GM23338 (cell line): Measurements from ENCODE around the gene NABP1. TPM values are rescaled to one million over a fixed set of nuclear protein-coding genes. Genes with fewer than 3 reads are reported as not detected.

ENCODE experiments used
- ATAC-seq: fragments of 200-7000 bp; cut with Tn5 transposase; 3 replicates; pipeline ENCODE4 v1.9.1; 2020
- DNase-seq: peaks from one replicate; pipeline ENCODE4 v3.0.0-alpha.2; 2015; ENCODE audit warnings: low spot score
- H2AFZ ChIP-seq: fragments of 200-600 bp; sonication (generic); 2 replicates; pipeline ENCODE4 v1.8.0; 2016; ENCODE audit warnings: antibody characterized with exemption, mild to moderate bottlenecking, moderate library complexity
- H3F3A ChIP-seq: fragments of 200-600 bp; sonication (generic); replicated peaks from 2 replicates; pipeline ENCODE4 v1.8.0; 2017; ENCODE audit warnings: antibody characterized with exemption, mixed run types, low read depth
- H3K27ac ChIP-seq: fragments of 200-600 bp; sonication (generic); 2 replicates; pipeline ENCODE4 v1.6.1; 2016; ENCODE audit warnings: low read depth
- H3K27me3 ChIP-seq: fragments of 200-600 bp; sonication (generic); 2 replicates; pipeline ENCODE4 v1.8.0; 2016; ENCODE audit warnings: mild to moderate bottlenecking, mixed run types, moderate library complexity; ENCODE audit not compliant: insufficient read depth
- H3K36me3 ChIP-seq: fragments of 200-600 bp; sonication (generic); 2 replicates; pipeline ENCODE4 v1.8.0; 2016; ENCODE audit warnings: mild to moderate bottlenecking; ENCODE audit not compliant: insufficient read depth
- H3K4me1 ChIP-seq: fragments of 200-600 bp; sonication (generic); 2 replicates; pipeline ENCODE4 v1.8.0; 2016; ENCODE audit warnings: mild to moderate bottlenecking, moderate library complexity; ENCODE audit not compliant: insufficient read depth
- H3K4me2 ChIP-seq: fragments of 200-600 bp; sonication (generic); 2 replicates; pipeline ENCODE4 v1.7.1; 2017; ENCODE audit warnings: mixed run types
- H3K4me3 ChIP-seq: fragments of 200-600 bp; sonication (generic); 2 replicates; pipeline ENCODE4 v1.6.1; 2016; ENCODE audit warnings: mixed run types
- H3K79me2 ChIP-seq: fragments of 200-600 bp; sonication (generic); replicated peaks from 2 replicates; pipeline ENCODE4 v1.8.0; 2017; ENCODE audit warnings: mild to moderate bottlenecking; ENCODE audit not compliant: insufficient read depth
- H3K9me2 ChIP-seq: fragments of 200-600 bp; sonication (generic); 2 replicates; pipeline ENCODE4 v1.8.0; 2017; ENCODE audit not compliant: insufficient read depth
- H4K20me1 ChIP-seq: fragments of 200-600 bp; sonication (generic); replicated peaks from 2 replicates; pipeline ENCODE4 v1.8.0; 2017; ENCODE audit warnings: mild to moderate bottlenecking; ENCODE audit not compliant: insufficient read depth
- H3K27ac Mint-ChIP-seq: 2 replicates; pipeline ENCODE4 v1.8.0; 2020; ENCODE audit warnings: inconsistent platforms, mild to moderate bottlenecking, moderate library complexity, mixed read lengths
- H3K27me3 Mint-ChIP-seq: 3 replicates; pipeline ENCODE4 v1.8.0; 2022; ENCODE audit warnings: low read depth, mild to moderate bottlenecking, moderate library complexity, mixed read lengths, inconsistent platforms; ENCODE audit not compliant: insufficient read depth, poor library complexity
- H3K36me3 Mint-ChIP-seq: 3 replicates; pipeline ENCODE4 v1.8.0; 2021; ENCODE audit warnings: low read depth, mild to moderate bottlenecking, inconsistent platforms, moderate library complexity, mixed read lengths
- H3K4me1 Mint-ChIP-seq: 3 replicates; pipeline ENCODE4 v1.8.0; 2020; ENCODE audit warnings: mild to moderate bottlenecking, inconsistent platforms, mixed read lengths
- H3K4me3 Mint-ChIP-seq: 3 replicates; pipeline ENCODE4 v1.8.0; 2021; ENCODE audit warnings: moderate library complexity, mild to moderate bottlenecking, inconsistent platforms, mixed read lengths
- H3K9me3 Mint-ChIP-seq: 3 replicates; pipeline ENCODE4 v1.8.0; 2020; ENCODE audit warnings: moderate library complexity, mild to moderate bottlenecking, inconsistent platforms, mixed read lengths
- CREB1 ChIP-seq: fragments of 250-450 bp; sonication (Bioruptor Pico); IDR thresholded peaks from 2 replicates; pipeline ENCODE4 v1.5.0; 2020; ENCODE audit warnings: low read depth, mild to moderate bottlenecking, moderate library complexity
- EZH2 ChIP-seq: fragments of 200-600 bp; sonication (generic); IDR thresholded peaks from one replicate; pipeline ENCODE4 v1.8.0; 2017; ENCODE audit warnings: antibody characterized with exemption, mild to moderate bottlenecking, low read depth; ENCODE audit not compliant: unreplicated experiment
- EZH2phosphoT487 ChIP-seq: fragments of 200-600 bp; sonication (generic); IDR thresholded peaks from one replicate; pipeline ENCODE4 v1.8.1; 2018; ENCODE audit warnings: antibody characterized with exemption; ENCODE audit not compliant: unreplicated experiment
- JUNB ChIP-seq: IDR thresholded peaks from one replicate; pipeline ENCODE4 v1.6.1; 2016; ENCODE audit warnings: antibody characterized with exemption; ENCODE audit not compliant: unreplicated experiment
- NANOG ChIP-seq: IDR thresholded peaks from 2 replicates; pipeline ENCODE4 v1.6.1; 2016; ENCODE audit warnings: antibody characterized with exemption, borderline replicate concordance
- POLR2AphosphoS5 ChIP-seq: IDR thresholded peaks from 2 replicates; pipeline ENCODE4 v1.6.1; 2016; ENCODE audit warnings: antibody characterized with exemption, low read depth
- STAT1 ChIP-seq: IDR thresholded peaks from one replicate; pipeline ENCODE4 v1.6.1; 2016; ENCODE audit warnings: antibody characterized with exemption; ENCODE audit not compliant: unreplicated experiment
- ZNF114 ChIP-seq: fragments of 250-450 bp; sonication (Bioruptor Pico); IDR thresholded peaks from 2 replicates; pipeline ENCODE4 v1.5.0; 2020; ENCODE audit warnings: mild to moderate bottlenecking, moderate library complexity
- ZNF331 ChIP-seq: fragments of 250-450 bp; sonication (Bioruptor Pico); IDR thresholded peaks from 2 replicates; pipeline ENCODE4 v1.5.0; 2020; ENCODE audit warnings: low read depth, mild to moderate bottlenecking, moderate library complexity
- ZNF462 ChIP-seq: fragments of 250-450 bp; sonication (Bioruptor Pico); IDR thresholded peaks from 2 replicates; pipeline ENCODE4 v1.5.0; 2020; ENCODE audit warnings: mild to moderate bottlenecking, moderate library complexity
- polyA plus RNA-seq: library from polyadenylated mRNA; unstranded; fragments of >200 nt; fragmentation: Nextera tagmentation; extraction: Ambion mirVana; gene quantifications from 2 replicates; pipeline ENCODE4 v1.2.1, GENCODE V29; 2016
- total RNA-seq: library from RNA; depleted of rRNA; stranded (reverse); fragments of >200 nt; shearing (Covaris generic); gene quantifications from 2 replicates; pipeline ENCODE4 v1.2.3, GENCODE V29; 2014
- TF ChIP-seq, protein P1 (sequence below): IDR thresholded peaks from 2 replicates; pipeline ENCODE4 v1.6.1; 2016; ENCODE audit warnings: antibody characterized with exemption
- TF ChIP-seq, protein P2 (sequence below): IDR thresholded peaks from one replicate; pipeline ENCODE4 v1.6.1; 2018; ENCODE audit warnings: antibody characterized with exemption; ENCODE audit not compliant: unreplicated experiment
- TF ChIP-seq, protein P3 (sequence below), 2 experiments: fragments of 200-600 bp in 1 of 2; sonication (generic) in 1 of 2; conservative IDR thresholded peaks; 2 replicates each; pipeline versions ENCODE4 v1.5.1 to v1.6.1; 2016 to 2017; ENCODE audit warnings: antibody characterized with exemption in 2 of 2, low read depth in 2 of 2, mild to moderate bottlenecking in 2 of 2, moderate library complexity in 1 of 2

NABP1 gene
- total and polyA plus RNA-seq, 2 experiments from 2014 or later, result 5.2 to 5.6 TPM

GRCh38 chr2:191705701-191706100, 27.8 kb downstream of the NABP1 start:
- Histone ChIP-seq H4K20me1 (no peaks in the 10 kb centered on the region), H3K27me3 (no peaks in the 10 kb centered on the region), H3K4me1 (peaks cover 5% of the 10 kb centered on the region; the same call in 1 of the 2 replicates), H3K9me2 (no peaks in the 10 kb centered on the region; the same call in 1 of the 2 replicates), H3K36me3 (no peaks in the 10 kb centered on the region), H3K4me3 (no peak overlapping the region), H2AFZ (no peak overlapping the region), H3F3A (no peaks in the 10 kb centered on the region), H3K4me2 (no peak overlapping the region), H3K79me2 (no peaks in the 10 kb centered on the region), H3K27ac (no peak overlapping the region)
- Mint-ChIP-seq H3K9me3 (peaks cover 2% of the 10 kb centered on the region; the same call in 1 of the 3 replicates), H3K27me3 (no peaks in the 10 kb centered on the region), H3K36me3 (no peaks in the 10 kb centered on the region), H3K4me1 (peaks cover 7% of the 10 kb centered on the region), H3K4me3 (no peak overlapping the region), H3K27ac (no peak overlapping the region)
- DNase-seq (no peak), ATAC-seq (no peak)
- no peak for TF ChIP-seq NANOG
- TF ChIP-seq, protein P1, sequence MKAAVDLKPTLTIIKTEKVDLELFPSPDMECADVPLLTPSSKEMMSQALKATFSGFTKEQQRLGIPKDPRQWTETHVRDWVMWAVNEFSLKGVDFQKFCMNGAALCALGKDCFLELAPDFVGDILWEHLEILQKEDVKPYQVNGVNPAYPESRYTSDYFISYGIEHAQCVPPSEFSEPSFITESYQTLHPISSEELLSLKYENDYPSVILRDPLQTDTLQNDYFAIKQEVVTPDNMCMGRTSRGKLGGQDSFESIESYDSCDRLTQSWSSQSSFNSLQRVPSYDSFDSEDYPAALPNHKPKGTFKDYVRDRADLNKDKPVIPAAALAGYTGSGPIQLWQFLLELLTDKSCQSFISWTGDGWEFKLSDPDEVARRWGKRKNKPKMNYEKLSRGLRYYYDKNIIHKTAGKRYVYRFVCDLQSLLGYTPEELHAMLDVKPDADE, result no peak
- TF ChIP-seq, protein P2, sequence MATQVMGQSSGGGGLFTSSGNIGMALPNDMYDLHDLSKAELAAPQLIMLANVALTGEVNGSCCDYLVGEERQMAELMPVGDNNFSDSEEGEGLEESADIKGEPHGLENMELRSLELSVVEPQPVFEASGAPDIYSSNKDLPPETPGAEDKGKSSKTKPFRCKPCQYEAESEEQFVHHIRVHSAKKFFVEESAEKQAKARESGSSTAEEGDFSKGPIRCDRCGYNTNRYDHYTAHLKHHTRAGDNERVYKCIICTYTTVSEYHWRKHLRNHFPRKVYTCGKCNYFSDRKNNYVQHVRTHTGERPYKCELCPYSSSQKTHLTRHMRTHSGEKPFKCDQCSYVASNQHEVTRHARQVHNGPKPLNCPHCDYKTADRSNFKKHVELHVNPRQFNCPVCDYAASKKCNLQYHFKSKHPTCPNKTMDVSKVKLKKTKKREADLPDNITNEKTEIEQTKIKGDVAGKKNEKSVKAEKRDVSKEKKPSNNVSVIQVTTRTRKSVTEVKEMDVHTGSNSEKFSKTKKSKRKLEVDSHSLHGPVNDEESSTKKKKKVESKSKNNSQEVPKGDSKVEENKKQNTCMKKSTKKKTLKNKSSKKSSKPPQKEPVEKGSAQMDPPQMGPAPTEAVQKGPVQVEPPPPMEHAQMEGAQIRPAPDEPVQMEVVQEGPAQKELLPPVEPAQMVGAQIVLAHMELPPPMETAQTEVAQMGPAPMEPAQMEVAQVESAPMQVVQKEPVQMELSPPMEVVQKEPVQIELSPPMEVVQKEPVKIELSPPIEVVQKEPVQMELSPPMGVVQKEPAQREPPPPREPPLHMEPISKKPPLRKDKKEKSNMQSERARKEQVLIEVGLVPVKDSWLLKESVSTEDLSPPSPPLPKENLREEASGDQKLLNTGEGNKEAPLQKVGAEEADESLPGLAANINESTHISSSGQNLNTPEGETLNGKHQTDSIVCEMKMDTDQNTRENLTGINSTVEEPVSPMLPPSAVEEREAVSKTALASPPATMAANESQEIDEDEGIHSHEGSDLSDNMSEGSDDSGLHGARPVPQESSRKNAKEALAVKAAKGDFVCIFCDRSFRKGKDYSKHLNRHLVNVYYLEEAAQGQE, result no peak
- TF ChIP-seq JUNB, result no peak
- TF ChIP-seq CREB1 (CRISPR knock-in tag), result no peak
- no peak for TF ChIP-seq EZH2
- no peak for TF ChIP-seq ZNF114
- no peak for TF ChIP-seq EZH2phosphoT487
- TF ChIP-seq, protein P3, sequence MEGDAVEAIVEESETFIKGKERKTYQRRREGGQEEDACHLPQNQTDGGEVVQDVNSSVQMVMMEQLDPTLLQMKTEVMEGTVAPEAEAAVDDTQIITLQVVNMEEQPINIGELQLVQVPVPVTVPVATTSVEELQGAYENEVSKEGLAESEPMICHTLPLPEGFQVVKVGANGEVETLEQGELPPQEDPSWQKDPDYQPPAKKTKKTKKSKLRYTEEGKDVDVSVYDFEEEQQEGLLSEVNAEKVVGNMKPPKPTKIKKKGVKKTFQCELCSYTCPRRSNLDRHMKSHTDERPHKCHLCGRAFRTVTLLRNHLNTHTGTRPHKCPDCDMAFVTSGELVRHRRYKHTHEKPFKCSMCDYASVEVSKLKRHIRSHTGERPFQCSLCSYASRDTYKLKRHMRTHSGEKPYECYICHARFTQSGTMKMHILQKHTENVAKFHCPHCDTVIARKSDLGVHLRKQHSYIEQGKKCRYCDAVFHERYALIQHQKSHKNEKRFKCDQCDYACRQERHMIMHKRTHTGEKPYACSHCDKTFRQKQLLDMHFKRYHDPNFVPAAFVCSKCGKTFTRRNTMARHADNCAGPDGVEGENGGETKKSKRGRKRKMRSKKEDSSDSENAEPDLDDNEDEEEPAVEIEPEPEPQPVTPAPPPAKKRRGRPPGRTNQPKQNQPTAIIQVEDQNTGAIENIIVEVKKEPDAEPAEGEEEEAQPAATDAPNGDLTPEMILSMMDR (conservative IDR thresholded peaks at IDR 0.05; ENCODE audit: low read depth in 2 of 2), result no peak
- TF ChIP-seq POLR2AphosphoS5, result no peak
- TF ChIP-seq ZNF462, result no peak
- TF ChIP-seq STAT1, result no peak
- no peak for TF ChIP-seq ZNF331 (CRISPR knock-in tag)
